Liver (tissue), 3 donors: ENCODE results near the gene SHISA3.

Experiments
- ATF3 ChIP-seq: IDR thresholded peaks from 2 replicates; pipeline ENCODE4 v1.6.1; 2016; ENCODE audit warnings: antibody characterized with exemption
- CTCF ChIP-seq: fragments of 150-350 bp; IDR thresholded peaks from 2 replicates; pipeline ENCODE4 v1.5.1; 2017; ENCODE audit warnings: improper control_type of control experiment, low read depth, low read length; ENCODE audit not compliant: missing input control
- FOXA1 ChIP-seq: IDR thresholded peaks from 2 replicates; pipeline ENCODE4 v1.6.1; 2016; ENCODE audit warnings: antibody characterized with exemption
- GABPA ChIP-seq, 2 donors: IDR thresholded peaks in 1 of 2; conservative IDR thresholded peaks in 1 of 2; 2 replicates each; pipeline ENCODE4 v1.6.1; 2016; ENCODE audit warnings: antibody characterized with exemption in 2 of 2, mild to moderate bottlenecking in 1 of 2, moderate library complexity in 1 of 2
- RAD21 ChIP-seq, 2 donors: IDR thresholded peaks; 2 replicates each; pipeline ENCODE4 v1.6.1; 2016; ENCODE audit warnings: antibody characterized with exemption in 2 of 2, mild to moderate bottlenecking in 2 of 2
- SP1 ChIP-seq: IDR thresholded peaks from 2 replicates; pipeline ENCODE4 v1.6.1; 2018; ENCODE audit warnings: antibody characterized with exemption, mild to moderate bottlenecking
- TAF1 ChIP-seq: conservative IDR thresholded peaks from 2 replicates; pipeline ENCODE4 v1.6.1; 2016; ENCODE audit warnings: antibody characterized with exemption, mild to moderate bottlenecking
- YY1 ChIP-seq: IDR thresholded peaks from 2 replicates; pipeline ENCODE4 v1.6.1; 2016; ENCODE audit warnings: antibody characterized with exemption, mild to moderate bottlenecking
- TF ChIP-seq, protein P1 (sequence below): IDR thresholded peaks from 2 replicates; pipeline ENCODE4 v1.6.1; 2016; ENCODE audit warnings: antibody characterized with exemption
- TF ChIP-seq, protein P2 (sequence below): IDR thresholded peaks from 2 replicates; pipeline ENCODE4 v1.6.1; 2016; ENCODE audit warnings: antibody characterized with exemption
- donor health status: healthy.
- donor health status: healthy.

GRCh38 chr4:42348692-42349091 lies 48.6 kb upstream of the SHISA3 start:
- TF ChIP-seq CTCF (no peak), YY1 (no peak), FOXA1 (no peak), TAF1 (no peak), RAD21 (IDR thresholded peaks at IDR 0.05) (no peak), ATF3 (no peak), SP1 (no peak), GABPA (IDR thresholded peaks at IDR 0.05 in 1 of 2, conservative IDR thresholded peaks at IDR 0.05 in 1 of 2) (no peak)
- TF ChIP-seq, protein P1, sequence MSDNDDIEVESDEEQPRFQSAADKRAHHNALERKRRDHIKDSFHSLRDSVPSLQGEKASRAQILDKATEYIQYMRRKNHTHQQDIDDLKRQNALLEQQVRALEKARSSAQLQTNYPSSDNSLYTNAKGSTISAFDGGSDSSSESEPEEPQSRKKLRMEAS, result no peak
- TF ChIP-seq, protein P2, sequence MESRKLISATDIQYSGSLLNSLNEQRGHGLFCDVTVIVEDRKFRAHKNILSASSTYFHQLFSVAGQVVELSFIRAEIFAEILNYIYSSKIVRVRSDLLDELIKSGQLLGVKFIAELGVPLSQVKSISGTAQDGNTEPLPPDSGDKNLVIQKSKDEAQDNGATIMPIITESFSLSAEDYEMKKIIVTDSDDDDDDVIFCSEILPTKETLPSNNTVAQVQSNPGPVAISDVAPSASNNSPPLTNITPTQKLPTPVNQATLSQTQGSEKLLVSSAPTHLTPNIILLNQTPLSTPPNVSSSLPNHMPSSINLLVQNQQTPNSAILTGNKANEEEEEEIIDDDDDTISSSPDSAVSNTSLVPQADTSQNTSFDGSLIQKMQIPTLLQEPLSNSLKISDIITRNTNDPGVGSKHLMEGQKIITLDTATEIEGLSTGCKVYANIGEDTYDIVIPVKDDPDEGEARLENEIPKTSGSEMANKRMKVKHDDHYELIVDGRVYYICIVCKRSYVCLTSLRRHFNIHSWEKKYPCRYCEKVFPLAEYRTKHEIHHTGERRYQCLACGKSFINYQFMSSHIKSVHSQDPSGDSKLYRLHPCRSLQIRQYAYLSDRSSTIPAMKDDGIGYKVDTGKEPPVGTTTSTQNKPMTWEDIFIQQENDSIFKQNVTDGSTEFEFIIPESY, result no peak
